OCI-LY7 (cell line): ENCODE data around the gene SH3BGRL3.

Source experiments
- EZH2phosphoT487 ChIP-seq: fragments of 200-600 bp; sonication (generic); IDR thresholded peaks from 2 replicates; pipeline ENCODE4 v1.6.1; 2018; ENCODE audit warnings: low read depth, borderline replicate concordance, mild to moderate bottlenecking, mixed run types, antibody characterized with exemption, low read length, moderate library complexity, mixed read lengths
- TF ChIP-seq, protein P1 (sequence below): fragments of 200-600 bp; sonication (generic); conservative IDR thresholded peaks from 2 replicates; pipeline ENCODE4 v1.5.1; 2014; ENCODE audit warnings: mild to moderate bottlenecking, antibody characterized with exemption, low read length, moderate library complexity, mixed read lengths

DNA sequence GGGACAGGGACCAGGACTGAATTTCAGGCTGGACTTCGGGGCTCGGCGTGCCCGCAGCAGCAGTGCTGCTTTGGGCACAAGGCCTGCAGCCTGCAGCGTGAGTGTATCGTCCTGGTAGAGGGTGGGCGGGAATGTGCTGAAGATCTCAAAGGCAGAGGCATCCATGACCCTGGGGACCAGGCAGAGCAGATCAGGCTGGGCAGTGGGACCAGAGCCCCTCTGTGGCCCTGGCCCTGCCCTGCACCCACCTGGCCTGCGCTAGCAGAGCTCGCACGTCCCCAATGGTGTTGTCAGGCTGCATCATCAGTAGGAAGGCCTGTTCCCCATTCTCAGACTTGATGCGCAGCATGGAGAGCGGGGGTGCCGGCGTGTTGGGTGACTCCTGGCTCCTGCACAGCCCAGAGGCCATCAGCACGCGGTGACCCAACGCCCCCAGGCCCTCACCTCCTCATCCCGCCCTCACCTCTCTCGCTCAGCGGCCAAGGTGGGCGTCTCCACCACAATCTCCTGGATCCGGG is 2.6 kb downstream of the SH3BGRL3 start:
- TF ChIP-seq, protein P1, sequence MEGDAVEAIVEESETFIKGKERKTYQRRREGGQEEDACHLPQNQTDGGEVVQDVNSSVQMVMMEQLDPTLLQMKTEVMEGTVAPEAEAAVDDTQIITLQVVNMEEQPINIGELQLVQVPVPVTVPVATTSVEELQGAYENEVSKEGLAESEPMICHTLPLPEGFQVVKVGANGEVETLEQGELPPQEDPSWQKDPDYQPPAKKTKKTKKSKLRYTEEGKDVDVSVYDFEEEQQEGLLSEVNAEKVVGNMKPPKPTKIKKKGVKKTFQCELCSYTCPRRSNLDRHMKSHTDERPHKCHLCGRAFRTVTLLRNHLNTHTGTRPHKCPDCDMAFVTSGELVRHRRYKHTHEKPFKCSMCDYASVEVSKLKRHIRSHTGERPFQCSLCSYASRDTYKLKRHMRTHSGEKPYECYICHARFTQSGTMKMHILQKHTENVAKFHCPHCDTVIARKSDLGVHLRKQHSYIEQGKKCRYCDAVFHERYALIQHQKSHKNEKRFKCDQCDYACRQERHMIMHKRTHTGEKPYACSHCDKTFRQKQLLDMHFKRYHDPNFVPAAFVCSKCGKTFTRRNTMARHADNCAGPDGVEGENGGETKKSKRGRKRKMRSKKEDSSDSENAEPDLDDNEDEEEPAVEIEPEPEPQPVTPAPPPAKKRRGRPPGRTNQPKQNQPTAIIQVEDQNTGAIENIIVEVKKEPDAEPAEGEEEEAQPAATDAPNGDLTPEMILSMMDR = no peak
- TF ChIP-seq EZH2phosphoT487 = no peak
